Skin of body (tissue), 2 donors: ENCODE results near the gene CHSY3. TPM values are rescaled to one million over a fixed set of nuclear protein-coding genes. Genes with fewer than 3 reads are reported as not detected.

Source experiments
- DNase-seq: peaks from one replicate; lab custom pipeline; 2025; lab: John Stamatoyannopoulos, UW
- total RNA-seq: library from RNA; depleted of rRNA; stranded (reverse); fragments of >200 nt; gene quantifications from one replicate; pipeline ENCODE4 v1.2.3, GENCODE V29; 2014

The CHSY3 gene
- total RNA-seq, 1 donor from 2014 or later, result 9.6 TPM

GRCh38 chr5:130092991-130093390 is 188.7 kb downstream of the CHSY3 start:
- DNase-seq, result no peak

DNA sequence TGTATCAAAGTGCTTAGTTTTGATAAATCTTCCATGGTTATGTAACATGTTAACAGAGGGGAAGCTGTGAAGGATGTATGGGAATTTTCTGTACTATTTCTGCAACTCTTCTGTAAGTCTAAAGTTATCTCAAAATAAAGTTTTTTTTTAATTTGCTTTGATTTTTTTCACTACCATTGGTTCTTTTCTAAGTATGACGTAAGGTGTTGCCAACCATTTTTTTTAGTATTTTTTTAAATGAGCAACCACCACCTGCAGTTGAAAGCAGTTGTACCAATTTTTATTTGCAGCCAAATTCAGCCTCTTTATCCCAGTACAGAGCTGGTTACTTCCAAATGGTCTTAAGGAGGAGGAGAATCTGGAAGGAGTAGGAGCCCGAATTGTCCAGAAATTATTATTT is 192.2 kb downstream of the CHSY3 start:
- no peak for DNase-seq

DNA sequence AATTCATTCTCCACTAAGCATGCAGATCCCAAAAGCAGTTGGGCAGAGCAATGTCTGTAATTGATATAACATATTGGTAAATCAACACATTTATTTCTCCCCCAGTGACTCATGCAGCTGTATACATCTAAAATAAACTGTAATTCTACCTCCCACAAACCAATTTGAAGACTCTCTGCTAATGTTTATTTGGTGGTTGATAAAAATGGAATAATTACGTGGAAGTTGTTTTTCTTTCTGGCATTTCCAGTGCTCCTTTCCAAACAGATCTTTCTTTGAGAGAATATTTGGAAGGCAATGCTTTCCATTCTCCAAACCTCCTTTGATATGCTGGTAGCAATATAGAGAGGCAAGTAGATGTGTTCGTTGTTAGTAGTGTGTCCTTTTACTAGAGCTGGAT is 194.7 kb downstream of the CHSY3 start:
- DNase-seq, result no peak

DNA sequence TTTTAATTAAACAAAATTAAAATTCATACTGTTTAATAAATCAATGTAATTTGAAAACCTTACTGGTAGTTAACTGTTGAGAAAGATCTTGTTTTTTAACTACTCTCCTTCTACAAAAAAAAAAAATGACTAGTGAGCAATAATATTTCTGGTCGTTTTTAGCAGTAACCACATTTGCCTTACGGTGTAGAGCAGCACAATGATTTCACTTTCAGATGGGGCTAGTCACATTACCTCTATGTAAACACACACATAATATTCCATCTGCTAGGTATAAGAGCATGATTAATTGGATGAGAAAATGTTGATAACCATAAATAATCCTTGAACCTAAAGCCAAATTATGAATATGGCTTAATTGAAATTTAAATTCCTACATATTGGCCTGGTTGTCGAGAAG is 198.1 kb downstream of the CHSY3 start:
- no peak for DNase-seq

DNA sequence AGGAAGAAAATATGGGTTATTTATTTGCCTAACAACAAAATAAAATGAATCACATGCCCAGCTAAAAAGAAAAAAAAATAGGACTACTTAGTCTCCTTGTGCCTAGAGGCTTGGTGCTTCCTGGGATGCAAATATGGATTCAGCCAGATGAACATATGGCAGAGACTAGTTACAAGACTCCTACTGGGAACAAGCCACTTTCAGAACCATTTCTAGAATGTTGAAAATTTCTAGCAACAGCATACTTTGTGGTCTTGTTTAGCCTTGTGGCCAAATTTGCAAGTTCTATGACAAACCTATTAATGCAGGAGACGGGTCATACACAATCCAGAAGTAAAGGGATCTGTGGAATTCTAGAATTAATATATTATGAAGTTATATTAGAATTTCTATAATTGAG is 198.7 kb downstream of the CHSY3 start:
- DNase-seq, result no peak

GRCh38 chr5:130104895-130105688 is 200.8 kb downstream of the CHSY3 start:
- DNase-seq, result no peak

DNA sequence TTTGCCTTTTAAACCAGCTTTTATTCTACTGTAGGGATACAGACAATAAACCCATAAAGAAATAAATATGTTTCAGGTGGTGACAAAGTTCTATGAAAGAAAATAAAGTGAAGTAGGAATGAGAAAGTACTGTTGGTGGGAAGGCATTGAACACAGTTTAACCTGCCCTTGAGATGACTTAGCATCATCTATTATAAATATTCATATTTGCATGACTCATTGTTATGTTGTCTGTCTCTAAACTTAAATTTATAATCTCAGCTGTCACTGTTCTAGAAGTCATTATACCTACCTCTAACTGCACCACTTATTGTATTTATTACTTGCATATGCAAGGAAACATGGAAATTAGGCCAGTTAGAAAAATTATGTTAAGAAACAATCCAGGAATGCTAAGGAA is 202.2 kb downstream of the CHSY3 start:
- DNase-seq, result no peak

DNA sequence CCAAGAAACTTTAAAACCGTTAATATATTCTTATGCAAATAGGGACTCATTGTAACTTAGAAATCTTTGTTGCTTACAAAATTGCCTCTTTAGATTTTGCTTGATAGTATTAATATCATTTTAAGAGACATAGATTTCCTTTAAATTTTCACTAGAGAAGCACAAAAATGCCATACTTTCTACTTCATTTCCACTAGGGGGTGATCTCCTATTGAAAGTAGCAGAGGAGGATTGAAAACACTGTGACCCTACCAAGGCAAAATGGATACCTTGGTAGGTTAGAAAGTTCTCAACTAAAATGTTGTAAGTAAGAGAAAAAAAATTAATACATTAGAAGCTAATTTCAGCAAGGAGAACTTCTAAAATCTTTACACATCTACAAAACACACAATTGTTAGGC is 204.9 kb downstream of the CHSY3 start:
- DNase-seq, result no peak

DNA sequence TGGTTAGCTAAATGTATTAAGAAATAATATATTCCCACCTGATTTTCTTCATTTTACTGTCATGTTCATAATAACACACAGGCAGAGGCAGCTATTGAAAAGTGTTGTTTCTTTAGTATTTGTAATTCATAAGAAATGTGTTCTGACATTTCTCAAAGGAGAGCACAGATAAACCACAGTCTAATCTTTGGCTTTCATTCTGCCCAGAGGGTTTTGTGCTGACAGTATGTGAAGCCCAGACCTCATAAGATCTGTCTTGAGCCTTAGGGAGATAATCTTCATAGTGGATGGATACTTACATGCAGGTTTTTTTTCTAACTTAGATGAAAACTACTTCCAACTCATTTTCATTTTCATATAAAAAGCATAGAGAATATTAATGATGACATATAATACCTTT is 206.1 kb downstream of the CHSY3 start:
- no peak for DNase-seq

- DNase-seq, result no peak
These were observed 207.5 kb downstream of the CHSY3 start for GRCh38 chr5:130111746-130112145.

- no peak for DNase-seq
These were observed 208.0 kb downstream of the CHSY3 start for GRCh38 chr5:130112246-130112645.

GRCh38 chr5:130115686-130116085 is 211.4 kb downstream of the CHSY3 start:
- no peak for DNase-seq

GRCh38 chr5:130116462-130116861 is 212.2 kb downstream of the CHSY3 start:
- DNase-seq, result no peak

GRCh38 chr5:130116972-130117371 is 212.7 kb downstream of the CHSY3 start:
- DNase-seq, result no peak

GRCh38 chr5:130126746-130127145 is 222.5 kb downstream of the CHSY3 start:
- no peak for DNase-seq

DNA sequence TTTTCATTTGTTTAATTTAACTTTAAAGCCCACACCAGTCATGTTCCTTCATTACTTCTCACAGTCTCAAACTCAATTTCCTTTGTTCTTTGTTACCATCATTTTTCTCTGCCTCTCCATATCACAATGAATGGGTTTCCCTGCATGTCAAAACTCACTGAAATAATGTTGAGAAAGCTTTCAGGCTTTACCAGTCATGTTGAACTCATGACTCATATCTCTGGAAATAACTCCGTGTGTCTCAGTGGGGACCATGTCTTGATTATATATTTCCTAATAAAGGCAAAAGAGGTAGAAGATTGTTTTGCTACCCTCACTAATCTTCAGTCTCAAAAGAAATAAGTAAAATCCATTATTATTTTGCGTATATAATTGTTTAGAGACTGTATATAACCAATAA is 231.2 kb downstream of the CHSY3 start:
- DNase-seq, result peak; percentile 22

- peak; percentile 73 for DNase-seq
These were observed 232.0 kb downstream of the CHSY3 start for GRCh38 chr5:130136300-130136699.

DNA sequence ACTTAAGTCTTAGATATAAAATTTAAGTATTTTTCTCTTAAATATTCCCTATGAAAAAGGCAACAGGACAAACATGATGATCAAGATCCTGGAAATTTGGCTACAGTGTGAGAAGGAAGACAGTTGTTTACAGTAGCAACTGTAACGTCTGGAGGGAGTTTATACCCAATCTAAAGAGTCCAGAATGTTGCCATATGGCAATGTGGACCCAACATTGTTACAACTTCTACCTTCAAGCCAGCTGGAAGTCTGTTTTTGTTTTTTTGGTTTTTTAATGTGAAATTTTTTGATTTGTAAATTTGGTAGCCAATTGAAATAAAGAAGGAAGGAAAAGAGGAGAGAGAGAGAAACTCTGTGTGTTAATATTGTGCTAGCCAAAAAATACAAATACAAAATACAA is 233.4 kb downstream of the CHSY3 start:
- DNase-seq, result no peak

DNA sequence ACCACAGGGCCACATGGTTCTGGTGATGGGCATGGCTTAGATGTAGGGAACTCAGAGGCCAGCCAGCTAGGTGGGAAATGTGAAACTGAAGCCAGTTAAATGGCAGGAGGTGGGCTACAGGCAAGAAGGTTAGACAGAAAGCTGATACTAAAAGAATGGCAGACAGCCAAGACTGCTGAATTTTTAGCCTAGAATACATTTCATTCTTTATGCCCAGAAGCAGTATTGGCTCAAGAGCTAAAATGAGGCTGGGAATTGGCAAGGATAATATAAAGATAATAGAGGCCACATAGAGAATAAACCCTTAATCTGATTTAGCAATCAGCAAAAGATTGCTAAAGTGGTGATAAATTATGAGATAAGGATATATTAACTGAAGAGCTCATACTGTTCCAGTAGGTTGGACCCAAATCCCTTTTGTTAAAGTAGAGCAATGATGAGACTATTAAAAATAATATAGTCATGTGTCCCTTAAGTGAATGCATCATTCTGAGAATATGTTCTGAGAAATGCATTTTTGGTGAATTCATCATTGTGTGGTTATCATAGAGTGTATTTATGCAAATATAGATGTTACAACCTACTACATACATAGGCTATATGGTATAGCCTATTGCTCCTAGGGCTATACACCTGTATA is 234.3 kb downstream of the CHSY3 start:
- DNase-seq, result peak; percentile 41

DNA sequence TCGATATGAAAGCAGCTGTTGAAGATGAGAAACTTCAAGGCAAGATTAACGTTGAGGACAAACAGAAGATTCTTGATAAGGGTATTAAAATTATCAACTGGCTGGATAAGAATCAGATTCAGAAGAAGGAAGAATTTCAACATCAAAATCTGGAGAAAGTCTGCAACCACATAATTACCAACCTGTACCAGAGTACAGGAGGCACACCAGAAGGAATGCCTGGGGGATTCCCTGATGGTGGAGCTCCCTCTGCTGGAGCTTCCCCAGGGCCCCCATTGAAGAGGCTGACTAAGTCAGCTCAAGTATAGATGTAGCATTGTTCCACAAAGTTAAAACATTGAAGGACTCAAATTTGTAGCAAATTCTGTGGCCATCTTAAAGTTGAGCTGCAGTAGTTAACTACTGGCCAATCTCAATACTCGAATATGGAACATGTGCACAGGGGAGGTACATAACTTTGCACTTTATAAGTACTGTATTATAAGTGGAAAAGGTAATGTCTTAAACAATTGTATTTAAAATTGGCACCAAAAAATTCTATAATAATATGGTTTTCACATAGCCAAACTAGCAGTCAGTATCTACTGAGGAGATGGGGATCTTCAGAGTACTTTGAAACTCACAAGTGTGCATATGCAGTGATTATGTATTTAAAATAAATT is 237.5 kb downstream of the CHSY3 start:
- no peak for DNase-seq

DNA sequence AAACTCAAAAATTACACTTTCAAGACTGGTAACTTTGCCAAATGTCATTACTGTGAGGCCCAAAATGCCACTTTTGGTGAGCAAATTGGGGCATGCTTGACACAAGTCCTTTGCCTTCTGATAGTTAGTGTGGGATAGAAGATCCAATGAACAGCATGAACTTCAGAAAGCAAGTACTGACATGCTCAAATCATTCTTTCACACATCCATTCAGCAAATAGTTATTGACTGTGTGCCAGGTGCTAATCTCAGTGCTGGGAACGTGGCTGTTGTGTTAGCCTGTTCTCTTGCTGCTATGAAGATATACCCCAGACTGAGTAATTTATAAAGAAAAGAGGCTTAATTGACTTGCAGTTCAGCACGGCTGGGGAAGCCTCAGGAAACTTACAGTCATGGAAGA is 247.0 kb downstream of the CHSY3 start:
- DNase-seq, result no peak

DNA sequence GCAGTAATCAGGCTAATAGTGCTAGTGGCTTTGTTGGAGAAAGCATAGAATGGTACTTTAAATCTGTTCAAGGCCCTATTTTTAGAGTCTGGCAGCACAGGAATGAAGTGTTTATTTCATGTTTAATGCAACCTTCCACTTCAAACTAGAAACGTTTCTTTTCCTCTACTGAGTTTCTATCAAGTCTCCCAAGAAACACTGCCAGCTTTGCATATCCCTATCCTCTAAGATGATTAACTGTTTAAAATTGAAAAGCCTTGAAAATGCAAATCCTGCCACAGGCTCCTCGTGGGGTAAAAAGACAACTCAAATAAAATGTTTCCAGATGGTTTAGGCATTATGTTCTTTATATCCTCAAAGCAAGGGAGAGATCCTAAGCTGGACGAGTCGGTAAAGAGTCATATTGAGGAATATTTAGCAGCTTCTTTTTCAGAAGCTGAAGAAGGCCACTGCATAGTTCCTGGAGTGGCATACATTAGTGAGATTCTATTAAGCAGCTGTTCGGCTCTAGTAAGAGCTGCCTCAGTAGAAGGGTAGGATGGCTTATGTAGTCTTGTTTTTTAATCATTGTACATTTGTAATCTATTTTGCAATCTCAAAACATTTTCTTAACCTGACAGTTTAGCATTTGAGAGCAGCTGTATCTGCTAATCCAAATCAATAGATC is 251.2 kb downstream of the CHSY3 start:
- DNase-seq, result peak; percentile 34
